HG03039 (cell line): ENCODE data around the gene CD160.

Experiments
- ATAC-seq: cut with Tn5 transposase; IDR thresholded peaks from one replicate; pipeline ENCODE4 v1.9.1; 2021; ENCODE audit warnings: mild to moderate bottlenecking, moderate library complexity; ENCODE audit not compliant: unreplicated experiment

Gene CD160

DNA sequence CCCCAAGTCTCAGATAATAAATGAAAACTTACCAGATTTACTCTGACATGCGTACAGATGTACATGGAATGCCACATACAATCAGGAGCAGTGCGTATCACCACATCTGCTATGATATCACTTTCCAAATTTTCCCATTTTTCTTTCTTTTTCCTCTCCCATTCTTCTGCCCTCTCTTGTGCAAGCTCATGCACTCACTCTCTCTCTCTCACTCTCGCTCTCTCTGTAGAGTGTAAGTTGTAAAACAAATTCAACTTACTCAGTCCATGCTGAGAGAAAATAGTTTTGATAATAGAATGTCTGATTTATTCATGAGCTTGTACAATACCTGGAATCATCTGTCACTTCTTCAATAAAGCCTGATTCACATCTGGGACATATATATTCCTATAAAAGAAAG is 69.3 kb downstream of the CD160 start:
- no peak for ATAC-seq
